ENCODE measurements around the gene PLCH1. TPM values are rescaled to one million over a fixed set of nuclear protein-coding genes. Genes with fewer than 3 reads are reported as not detected.

Gene PLCH1
- total RNA-seq, 1 donor from 2014 or later: 1.1 TPM

GRCh38 chr3:155356594-155357370 lies 388.1 kb downstream of the PLCH1 start:
- DNase-seq: no peak
- Mint-ChIP-seq H3K9me3 (ENCODE audit: unreplicated experiment) (no peaks in the 10 kb centered on the region), H3K27ac (ENCODE audit: unreplicated experiment) (no peak overlapping the region), H3K27me3 (ENCODE audit: unreplicated experiment) (peaks cover 5% of the 10 kb centered on the region), H3K4me3 (ENCODE audit: unreplicated experiment) (no peak overlapping the region), H3K36me3 (ENCODE audit: unreplicated experiment) (no peaks in the 10 kb centered on the region), H3K4me1 (ENCODE audit: low read depth, unreplicated experiment) (no peaks in the 10 kb centered on the region)
- no peak for TF ChIP-seq CTCF (IDR thresholded peaks at IDR 0.05; ENCODE audit: partially characterized antibody, unreplicated experiment)

- no peak overlapping the region for H3K27ac Mint-ChIP-seq (ENCODE audit: unreplicated experiment)
- no peaks in the 10 kb centered on the region for H3K9me3 Mint-ChIP-seq (ENCODE audit: unreplicated experiment)
- no peak overlapping the region for H3K4me3 Mint-ChIP-seq (ENCODE audit: unreplicated experiment)
- H3K27me3 Mint-ChIP-seq (ENCODE audit: unreplicated experiment): peaks cover 5% of the 10 kb centered on the region
- TF ChIP-seq CTCF (IDR thresholded peaks at IDR 0.05; ENCODE audit: partially characterized antibody, unreplicated experiment): no peak
- DNase-seq: no peak
- H3K36me3 Mint-ChIP-seq (ENCODE audit: unreplicated experiment): no peaks in the 10 kb centered on the region
- no peaks in the 10 kb centered on the region for H3K4me1 Mint-ChIP-seq (ENCODE audit: low read depth, unreplicated experiment)
Measured at GRCh38 chr3:155354658-155355057, 390.2 kb downstream of the PLCH1 start.

DNA sequence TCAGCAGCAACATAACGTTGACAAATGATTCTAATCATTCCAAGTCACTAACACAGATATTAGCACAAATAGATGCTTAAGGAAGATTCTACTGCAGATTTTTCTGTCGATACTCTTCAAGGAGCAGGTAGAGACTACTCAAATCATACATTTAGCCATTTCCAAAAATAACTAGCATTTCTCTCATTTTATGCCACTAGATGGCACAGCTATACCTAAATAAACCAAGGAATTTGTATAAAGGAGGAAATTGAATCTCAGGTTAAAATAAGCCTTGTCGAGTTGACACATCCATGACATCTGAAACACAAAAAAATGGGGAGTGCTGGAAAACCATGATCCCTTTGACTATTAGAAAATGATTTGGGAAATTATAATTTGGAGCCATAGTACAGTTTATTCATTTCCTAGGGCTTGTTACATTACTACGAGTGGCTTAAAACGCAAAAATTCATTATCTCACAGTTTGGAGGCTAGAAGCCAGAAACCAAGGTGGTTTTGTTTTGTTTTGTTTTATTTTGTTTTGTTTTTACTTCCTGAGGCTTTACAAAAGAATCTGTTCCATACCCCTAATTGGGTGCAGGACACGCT lies 391.9 kb downstream of the PLCH1 start:
- Mint-ChIP-seq H3K4me1 (ENCODE audit: low read depth, unreplicated experiment) (no peaks in the 10 kb centered on the region), H3K9me3 (ENCODE audit: unreplicated experiment) (no peaks in the 10 kb centered on the region), H3K4me3 (ENCODE audit: unreplicated experiment) (no peak overlapping the region), H3K27ac (ENCODE audit: unreplicated experiment) (no peak overlapping the region), H3K27me3 (ENCODE audit: unreplicated experiment) (peaks cover 5% of the 10 kb centered on the region), H3K36me3 (ENCODE audit: unreplicated experiment) (no peaks in the 10 kb centered on the region)
- TF ChIP-seq CTCF (IDR thresholded peaks at IDR 0.05; ENCODE audit: partially characterized antibody, unreplicated experiment): no peak
- no peak for DNase-seq

DNA sequence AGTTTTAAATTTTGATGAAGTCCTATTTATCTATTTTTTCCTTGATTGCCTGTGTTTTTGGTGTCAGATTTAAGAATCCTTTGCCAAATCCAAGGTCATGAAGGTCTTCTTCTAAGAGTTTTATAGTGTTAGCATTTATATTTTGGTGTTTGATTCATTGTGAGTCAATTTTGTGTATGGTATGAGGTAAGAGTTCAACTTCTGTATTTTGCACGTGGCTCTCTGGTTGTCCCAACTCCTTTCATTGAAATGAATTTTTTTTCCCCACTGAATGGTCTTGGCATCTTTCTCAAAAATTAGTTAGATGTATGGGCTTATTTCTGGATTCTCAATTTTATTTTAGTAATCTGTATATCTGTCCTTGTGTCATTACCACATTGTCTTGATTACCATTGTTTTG lies 394.3 kb downstream of the PLCH1 start:
- Mint-ChIP-seq H3K4me1 (ENCODE audit: low read depth, unreplicated experiment) (no peaks in the 10 kb centered on the region), H3K4me3 (ENCODE audit: unreplicated experiment) (no peak overlapping the region)

More for the DNA sequence above, 394.3 kb downstream of the PLCH1 start:
- no peaks in the 10 kb centered on the region for H3K9me3 Mint-ChIP-seq (ENCODE audit: unreplicated experiment)
- no peak for TF ChIP-seq CTCF (IDR thresholded peaks at IDR 0.05; ENCODE audit: partially characterized antibody, unreplicated experiment)
- peaks cover 5% of the 10 kb centered on the region for H3K27me3 Mint-ChIP-seq (ENCODE audit: unreplicated experiment)
- H3K36me3 Mint-ChIP-seq (ENCODE audit: unreplicated experiment): no peaks in the 10 kb centered on the region
- no peak for DNase-seq
- no peak overlapping the region for H3K27ac Mint-ChIP-seq (ENCODE audit: unreplicated experiment)
